ENCODE results near the gene DAB1.

The DAB1 gene

GRCh38 chr1:57363165-57363564 lies 60.7 kb downstream of the DAB1 start:
- Histone ChIP-seq H4K20me1 (ENCODE audit: low read depth, low read length) (no peaks in the 10 kb centered on the region), H2AFZ (ENCODE audit: low read depth, low read length, severe bottlenecking) (no peak overlapping the region)

GRCh38 chr1:57362480-57362879 lies 61.4 kb downstream of the DAB1 start:
- Histone ChIP-seq H3K9ac (ENCODE audit: low read length) (no peak overlapping the region), H3K27ac (ENCODE audit: low read depth, low read length) (no peak overlapping the region), H3F3A (ENCODE audit: insufficient read depth) (no peaks in the 10 kb centered on the region), H3K9me2 (replicated peaks; ENCODE audit: insufficient read depth, low read length) (no peaks in the 10 kb centered on the region), H3K36me3 (ENCODE audit: low read length) (no peaks in the 10 kb centered on the region), H3K9me3 (ENCODE audit: insufficient read depth, low read length) (no peaks in the 10 kb centered on the region), H4K20me1 (ENCODE audit: low read depth, low read length) (no peaks in the 10 kb centered on the region), H3K79me2 (ENCODE audit: insufficient read depth, low read length) (no peaks in the 10 kb centered on the region), H2AFZ (ENCODE audit: low read depth, low read length, severe bottlenecking) (no peak overlapping the region), H3K27me3 (ENCODE audit: low read length) (no peaks in the 10 kb centered on the region), H3K4me2 (ENCODE audit: low read depth, low read length, poor library complexity, severe bottlenecking) (no peak overlapping the region), H3K4me3 (ENCODE audit: insufficient read depth, low read length, poor library complexity, severe bottlenecking) (no peak overlapping the region)
- no peak for TF ChIP-seq CTCF (IDR thresholded peaks at IDR 0.05; ENCODE audit: insufficient read depth, low read length, poor library complexity, severe bottlenecking)
- TF ChIP-seq EZH2phosphoT487 (conservative IDR thresholded peaks at IDR 0.05; ENCODE audit: low read length): no peak

More at GRCh38 chr1:57363165-57363564, 60.7 kb downstream of the DAB1 start:
- H3K9me2 ChIP-seq (replicated peaks; ENCODE audit: insufficient read depth, low read length): no peaks in the 10 kb centered on the region
- H3K9ac ChIP-seq (ENCODE audit: low read length): no peak overlapping the region
- H3K27ac ChIP-seq (ENCODE audit: low read depth, low read length): no peak overlapping the region
- no peaks in the 10 kb centered on the region for H3F3A ChIP-seq (ENCODE audit: insufficient read depth)
- no peak overlapping the region for H3K4me2 ChIP-seq (ENCODE audit: low read depth, low read length, poor library complexity, severe bottlenecking)
- H3K27me3 ChIP-seq (ENCODE audit: low read length): no peaks in the 10 kb centered on the region
- no peak for TF ChIP-seq EZH2phosphoT487 (conservative IDR thresholded peaks at IDR 0.05; ENCODE audit: low read length)
- no peak for TF ChIP-seq CTCF (IDR thresholded peaks at IDR 0.05; ENCODE audit: insufficient read depth, low read length, poor library complexity, severe bottlenecking)
- H3K36me3 ChIP-seq (ENCODE audit: low read length): no peaks in the 10 kb centered on the region
- no peaks in the 10 kb centered on the region for H3K79me2 ChIP-seq (ENCODE audit: insufficient read depth, low read length)
- H3K9me3 ChIP-seq (ENCODE audit: insufficient read depth, low read length): no peaks in the 10 kb centered on the region; the same call in 1 of the 2 replicates
- H3K4me3 ChIP-seq (ENCODE audit: insufficient read depth, low read length, poor library complexity, severe bottlenecking): no peak overlapping the region

- H3K9me3 ChIP-seq (ENCODE audit: insufficient read depth, low read length): no peaks in the 10 kb centered on the region
- H3K4me2 ChIP-seq (ENCODE audit: low read depth, low read length, poor library complexity, severe bottlenecking): no peak overlapping the region
- no peak overlapping the region for H3K9ac ChIP-seq (ENCODE audit: low read length)
These were observed 62.3 kb downstream of the DAB1 start for GRCh38 chr1:57361516-57361915.

More at GRCh38 chr1:57361516-57361915, 62.3 kb downstream of the DAB1 start:
- Histone ChIP-seq H3K27ac (ENCODE audit: low read depth, low read length) (no peak overlapping the region), H3F3A (ENCODE audit: insufficient read depth) (no peaks in the 10 kb centered on the region), H3K4me3 (ENCODE audit: insufficient read depth, low read length, poor library complexity, severe bottlenecking) (no peak overlapping the region), H3K36me3 (ENCODE audit: low read length) (no peaks in the 10 kb centered on the region), H3K9me2 (replicated peaks; ENCODE audit: insufficient read depth, low read length) (no peaks in the 10 kb centered on the region), H3K27me3 (ENCODE audit: low read length) (no peaks in the 10 kb centered on the region), H2AFZ (ENCODE audit: low read depth, low read length, severe bottlenecking) (no peak overlapping the region), H4K20me1 (ENCODE audit: low read depth, low read length) (no peaks in the 10 kb centered on the region), H3K79me2 (ENCODE audit: insufficient read depth, low read length) (no peaks in the 10 kb centered on the region)
- no peak for TF ChIP-seq EZH2phosphoT487 (conservative IDR thresholded peaks at IDR 0.05; ENCODE audit: low read length)
- TF ChIP-seq CTCF (IDR thresholded peaks at IDR 0.05; ENCODE audit: insufficient read depth, low read length, poor library complexity, severe bottlenecking): no peak
